HCT116 (cell line): Measurements from ENCODE around the gene GPD1L. TPM values are rescaled to one million over a fixed set of nuclear protein-coding genes. Genes with fewer than 3 reads are reported as not detected.

ENCODE experiments used
- ATAC-seq: fragments of 200-7000 bp; cut with Tn5 transposase; 2 replicates; pipeline ENCODE4 v1.9.1; 2020; ENCODE audit warnings: mild to moderate bottlenecking, moderate library complexity
- BruUV-seq: library from RNA; stranded (reverse); fragments of 400-500 nt; replicated peaks from 2 replicates; lab custom pipeline; 2021; lab: Mats Ljungman, UMichigan
- CTCF ChIA-PET: fragments of 300-600 bp; sonication (Branson Sonifier 250); formaldehyde crosslinking; loops from one replicate; lab custom pipeline; 2021; ENCODE audit warnings: antibody characterized with exemption; lab: Charles Lee
- POLR2A ChIA-PET: fragments of 300-600, 350-600 bp; sonication (Branson Sonifier 250); formaldehyde crosslinking; loops from one replicate; lab custom pipeline; 2021; ENCODE audit warnings: antibody characterized with exemption; lab: Charles Lee
- RAD21 ChIA-PET, 2 experiments: fragments of 300-600 bp; sonication (Branson Sonifier 250); formaldehyde crosslinking; loops; one replicate each; lab custom pipeline; 2023; ENCODE audit warnings: low total read pairs in 2 of 2; ENCODE audit not compliant: uncharacterized antibody in 2 of 2, unreplicated experiment in 2 of 2, low non-redundant PET in 1 of 2; lab: Charles Lee
- DNase-seq: peaks from one replicate; pipeline ENCODE4 v3.0.0-alpha.2; 2010; ENCODE audit warnings: low read depth, low spot score
- H2AFZ ChIP-seq: fragments of 200-600 bp; shearing (Covaris generic), sonication (generic); 2 replicates; pipeline ENCODE4 v1.6.1; 2017; ENCODE audit warnings: low read depth, mixed run types, mixed read lengths, antibody characterized with exemption, low read length; ENCODE audit not compliant: poor library complexity, severe bottlenecking
- H3K27ac ChIP-seq: 2 replicates; pipeline ENCODE4 v1.5.1; 2012; ENCODE audit warnings: low read depth, low read length
- H3K27me3 ChIP-seq: fragments of 200-600 bp; sonication (generic); 2 replicates; pipeline ENCODE4 v1.6.1; 2016; ENCODE audit warnings: mixed run types, low read length, mixed read lengths; ENCODE audit not compliant: insufficient read depth
- H3K36me3 ChIP-seq, 2 experiments: fragments of 200-500 bp in 1 of 2; fragments of 200-600 bp in 1 of 2; sonication (Bioruptor generic) in 1 of 2; sonication (generic) in 1 of 2; 2 replicates each; pipeline versions ENCODE4 v1.5.1 to v1.6.1; 2014 to 2016; ENCODE audit warnings: low read length in 2 of 2, inconsistent platforms in 1 of 2, mixed read lengths in 1 of 2, mixed run types in 1 of 2; ENCODE audit not compliant: insufficient read depth in 2 of 2, control insufficient read depth in 1 of 2
- H3K4me1 ChIP-seq, 2 experiments: fragments of 200-600 bp in 1 of 2; sonication (generic) in 1 of 2; 2 replicates each; pipeline versions ENCODE4 v1.5.1 to v1.6.1; 2012 to 2017; ENCODE audit warnings: low read length in 2 of 2, inconsistent platforms in 1 of 2, mild to moderate bottlenecking in 1 of 2, mixed read lengths in 1 of 2, mixed run types in 1 of 2, moderate library complexity in 1 of 2; ENCODE audit not compliant: insufficient read depth in 2 of 2, control insufficient read depth in 1 of 2
- H3K4me2 ChIP-seq: fragments of 200-600 bp; sonication (generic); 2 replicates; pipeline ENCODE4 v1.6.1; 2017; ENCODE audit warnings: mixed run types, low read length, mixed read lengths
- H3K4me3 ChIP-seq, 2 experiments: fragments of 200-600 bp in 1 of 2; sonication (generic) in 1 of 2; replicated peaks in 1 of 2; 2 replicates each; pipeline ENCODE4 v1.5.1; 2011 to 2016; ENCODE audit warnings: low read length in 2 of 2, control low read depth in 1 of 2, low read depth in 1 of 2, mild to moderate bottlenecking in 1 of 2, mixed read lengths in 1 of 2, mixed run types in 1 of 2
- H3K79me2 ChIP-seq: fragments of 200-600 bp; sonication (generic); 2 replicates; pipeline ENCODE4 v1.6.1; 2017; ENCODE audit warnings: mild to moderate bottlenecking, mixed run types, low read length, moderate library complexity, mixed read lengths; ENCODE audit not compliant: insufficient read depth
- H3K9ac ChIP-seq: fragments of 200-600 bp; sonication (generic); 2 replicates; pipeline ENCODE4 v1.6.1; 2016; ENCODE audit warnings: low read length, mixed read lengths
- H3K9me2 ChIP-seq: fragments of 200-600 bp; sonication (generic), shearing (Covaris generic); 2 replicates; pipeline ENCODE4 v1.6.1; 2017; ENCODE audit warnings: mixed run types, mild to moderate bottlenecking, moderate library complexity; ENCODE audit not compliant: insufficient read depth
- H3K9me3 ChIP-seq, 2 experiments: fragments of 200-500 bp in 1 of 2; fragments of 200-600 bp in 1 of 2; sonication (Bioruptor generic) in 1 of 2; sonication (generic) in 1 of 2; 2 replicates each; pipeline ENCODE4 v1.6.1; 2014 to 2017; ENCODE audit warnings: low read length in 2 of 2, mixed read lengths in 2 of 2, inconsistent platforms in 1 of 2, low read depth in 1 of 2, mild to moderate bottlenecking in 1 of 2, mixed run types in 1 of 2, moderate library complexity in 1 of 2; ENCODE audit not compliant: control insufficient read depth in 1 of 2, insufficient read depth in 1 of 2
- H4K20me1 ChIP-seq: fragments of 200-600 bp; sonication (generic), shearing (Covaris generic); 2 replicates; pipeline ENCODE4 v1.6.1; 2017; ENCODE audit warnings: mixed run types, mild to moderate bottlenecking, moderate library complexity; ENCODE audit not compliant: insufficient read depth
- ATF3 ChIP-seq: IDR thresholded peaks from 2 replicates; pipeline ENCODE4 v1.6.1; 2012
- CEBPB ChIP-seq: IDR thresholded peaks from 2 replicates; pipeline ENCODE4 v1.6.1; 2012; ENCODE audit warnings: low read depth
- CTCF ChIP-seq, 3 experiments: fragments of 200-600 bp in 1 of 3; sonication (generic) in 1 of 3; IDR thresholded peaks in 2 of 3; conservative IDR thresholded peaks in 1 of 3; 2 replicates each; pipeline ENCODE4 v1.5.1; 2012 to 2017; ENCODE audit warnings: low read depth in 2 of 3, low read length in 2 of 3, antibody characterized with exemption in 1 of 3, borderline replicate concordance in 1 of 3, control low read depth in 1 of 3, mild to moderate bottlenecking in 1 of 3, mixed read lengths in 1 of 3, mixed run types in 1 of 3, moderate library complexity in 1 of 3; ENCODE audit not compliant: insufficient read depth in 1 of 3
- EGR1 ChIP-seq: IDR thresholded peaks from 2 replicates; pipeline ENCODE4 v1.6.1; 2012; ENCODE audit warnings: low read depth
- ELF1 ChIP-seq: IDR thresholded peaks from 2 replicates; pipeline ENCODE4 v1.6.1; 2012; ENCODE audit warnings: low read depth, borderline replicate concordance
- EZH2phosphoT487 ChIP-seq: fragments of 200-600 bp; IDR thresholded peaks from 2 replicates; pipeline ENCODE4 v1.6.1; 2018; ENCODE audit warnings: antibody characterized with exemption, borderline replicate concordance
- JUND ChIP-seq: IDR thresholded peaks from 2 replicates; pipeline ENCODE4 v1.6.1; 2012
- POLR2A ChIP-seq: IDR thresholded peaks from 2 replicates; pipeline ENCODE4 v1.7.0; 2011; ENCODE audit warnings: borderline replicate concordance; ENCODE audit not compliant: insufficient read depth, insufficient read length; ENCODE audit errors: extremely low read depth
- POLR2AphosphoS5 ChIP-seq: IDR thresholded peaks from 2 replicates; pipeline ENCODE4 v1.6.1; 2011; ENCODE audit warnings: mild to moderate bottlenecking, low read depth, low read length, moderate library complexity
- RAD21 ChIP-seq: IDR thresholded peaks from 2 replicates; pipeline ENCODE4 v1.6.1; 2012; ENCODE audit warnings: low read depth, mild to moderate bottlenecking
- REST ChIP-seq: IDR thresholded peaks from 2 replicates; pipeline ENCODE4 v1.6.1; 2012; ENCODE audit warnings: low read depth
- SIN3A ChIP-seq: IDR thresholded peaks from 2 replicates; pipeline ENCODE4 v1.6.1; 2012; ENCODE audit warnings: low read depth
- SP1 ChIP-seq: IDR thresholded peaks from 2 replicates; pipeline ENCODE4 v1.6.1; 2012; ENCODE audit warnings: low read depth
- YY1 ChIP-seq: IDR thresholded peaks from 2 replicates; pipeline ENCODE4 v1.6.1; 2011; ENCODE audit warnings: low read length, low read depth, moderate library complexity, mild to moderate bottlenecking; ENCODE audit not compliant: insufficient replicate concordance; ENCODE audit errors: extremely low read depth
- ZBTB33 ChIP-seq: IDR thresholded peaks from 2 replicates; pipeline ENCODE4 v1.6.1; 2011; ENCODE audit warnings: mild to moderate bottlenecking, low read length, moderate library complexity; ENCODE audit not compliant: insufficient replicate concordance; ENCODE audit errors: extremely low read depth
- ZNF274 ChIP-seq: fragments of 200-500 bp; sonication (Bioruptor generic); IDR thresholded peaks from 2 replicates; pipeline ENCODE4 v1.6.1; 2014; ENCODE audit warnings: mild to moderate bottlenecking, low read depth, low read length, inconsistent platforms
- intact Hi-C: fragments of 100-400 bp; cut with micrococcal nuclease; formaldehyde crosslinking; loops from 2 replicates; pipeline ENCODE4 v1.10.0; 2022
- total RNA-seq: library from RNA; stranded (reverse); gene quantifications from one replicate; pipeline ENCODE4 v1.2.1, GENCODE V29; 2021; ENCODE audit not compliant: unreplicated experiment

GPD1L gene
- total RNA-seq, 1 experiment from 2014 or later: 21.9 TPM

- H3K4me1 ChIP-seq: no peaks in the 10 kb centered on the region
- POLR2A ChIA-PET: no interaction called here
- no TSS peak for BruUV-seq
Observed at GRCh38 chr3:32066686-32067085, 39.7 kb upstream of the GPD1L start.

More at GRCh38 chr3:32066686-32067085, 39.7 kb upstream of the GPD1L start:
- Histone ChIP-seq H2AFZ (no peak overlapping the region), H3K9me3 (no peaks in the 10 kb centered on the region), H3K9ac (no peak overlapping the region), H3K79me2 (no peaks in the 10 kb centered on the region), H3K27me3 (no peaks in the 10 kb centered on the region), H3K4me2 (no peak overlapping the region), H3K9me2 (no peaks in the 10 kb centered on the region), H3K4me3 (no peak overlapping the region), H4K20me1 (no peaks in the 10 kb centered on the region), H3K27ac (no peak overlapping the region), H3K36me3 (no peaks in the 10 kb centered on the region)
- intact Hi-C loops: no loop called here
- DNase-seq: no peak
- no peak for ATAC-seq
- ChIA-PET RAD21 (no interaction called here), CTCF (no interaction called here)
- TF ChIP-seq ZBTB33: no peak
- TF ChIP-seq CTCF (IDR thresholded peaks at IDR 0.05 in 2 of 3, conservative IDR thresholded peaks at IDR 0.05 in 1 of 3; ENCODE audit: borderline replicate concordance in 1 of 3, insufficient read depth in 1 of 3, low read depth in 2 of 3, low read length in 2 of 3): no peak
- no peak for TF ChIP-seq POLR2AphosphoS5
- no peak for TF ChIP-seq ATF3
- no peak for TF ChIP-seq RAD21
- TF ChIP-seq SP1: no peak
- TF ChIP-seq SIN3A: no peak
- TF ChIP-seq CEBPB: no peak
- no peak for TF ChIP-seq YY1
- no peak for TF ChIP-seq ELF1
- no peak for TF ChIP-seq EGR1
- TF ChIP-seq ZNF274: no peak
- no peak for TF ChIP-seq JUND
- no peak for TF ChIP-seq EZH2phosphoT487
- TF ChIP-seq REST: no peak
- no peak for TF ChIP-seq POLR2A
